ENCODE data around the gene GPLD1. TPM values are rescaled to one million over a fixed set of nuclear protein-coding genes. Genes with fewer than 3 reads are reported as not detected.

GPLD1 gene
- total RNA-seq, 1 donor from 2014 or later, result 6.0 TPM

- Mint-ChIP-seq H3K9me3 (peaks cover 2% of the 10 kb centered on the region), H3K27me3 (ENCODE audit: low read depth) (no peaks in the 10 kb centered on the region), H3K4me3 (no peak overlapping the region), H3K4me1 (no peaks in the 10 kb centered on the region), H3K27ac (ENCODE audit: unreplicated experiment) (no peak overlapping the region), H3K36me3 (ENCODE audit: low read depth) (peaks cover 6% of the 10 kb centered on the region)
- no peak for DNase-seq (ENCODE audit: low read depth, low spot score)
- TF ChIP-seq, protein P1, sequence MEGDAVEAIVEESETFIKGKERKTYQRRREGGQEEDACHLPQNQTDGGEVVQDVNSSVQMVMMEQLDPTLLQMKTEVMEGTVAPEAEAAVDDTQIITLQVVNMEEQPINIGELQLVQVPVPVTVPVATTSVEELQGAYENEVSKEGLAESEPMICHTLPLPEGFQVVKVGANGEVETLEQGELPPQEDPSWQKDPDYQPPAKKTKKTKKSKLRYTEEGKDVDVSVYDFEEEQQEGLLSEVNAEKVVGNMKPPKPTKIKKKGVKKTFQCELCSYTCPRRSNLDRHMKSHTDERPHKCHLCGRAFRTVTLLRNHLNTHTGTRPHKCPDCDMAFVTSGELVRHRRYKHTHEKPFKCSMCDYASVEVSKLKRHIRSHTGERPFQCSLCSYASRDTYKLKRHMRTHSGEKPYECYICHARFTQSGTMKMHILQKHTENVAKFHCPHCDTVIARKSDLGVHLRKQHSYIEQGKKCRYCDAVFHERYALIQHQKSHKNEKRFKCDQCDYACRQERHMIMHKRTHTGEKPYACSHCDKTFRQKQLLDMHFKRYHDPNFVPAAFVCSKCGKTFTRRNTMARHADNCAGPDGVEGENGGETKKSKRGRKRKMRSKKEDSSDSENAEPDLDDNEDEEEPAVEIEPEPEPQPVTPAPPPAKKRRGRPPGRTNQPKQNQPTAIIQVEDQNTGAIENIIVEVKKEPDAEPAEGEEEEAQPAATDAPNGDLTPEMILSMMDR (conservative IDR thresholded peaks at IDR 0.05), result no peak
Observed at GRCh38 chr6:24478903-24479302, 10.5 kb downstream of the GPLD1 start.

DNA sequence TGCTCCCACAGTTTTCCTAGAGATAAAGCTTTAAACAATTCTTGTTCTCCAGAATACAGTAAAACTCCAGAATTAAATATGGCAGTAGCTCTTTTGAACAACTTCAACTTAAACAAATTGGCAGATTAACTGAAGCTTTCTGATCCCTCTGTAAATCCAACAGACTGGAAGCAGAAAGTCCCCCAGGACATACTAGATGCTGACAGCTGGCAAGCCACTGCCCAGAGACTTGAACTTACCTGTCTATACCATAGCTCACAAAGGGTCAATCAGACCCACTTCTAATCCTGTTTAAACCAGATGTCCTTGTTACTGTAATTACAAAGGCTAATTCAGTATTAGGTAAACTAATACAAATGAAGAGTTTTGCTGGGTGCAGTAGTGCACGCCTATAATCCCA lies 12.3 kb downstream of the GPLD1 start:
- H3K27ac Mint-ChIP-seq (ENCODE audit: unreplicated experiment), result no peak overlapping the region
- H3K4me3 Mint-ChIP-seq, result no peak overlapping the region
- DNase-seq (ENCODE audit: low read depth, low spot score), result no peak
- peaks cover 6% of the 10 kb centered on the region for H3K36me3 Mint-ChIP-seq (ENCODE audit: low read depth)
- TF ChIP-seq, protein P1 (conservative IDR thresholded peaks at IDR 0.05), result no peak
- H3K4me1 Mint-ChIP-seq, result no peaks in the 10 kb centered on the region
- no peaks in the 10 kb centered on the region for H3K27me3 Mint-ChIP-seq (ENCODE audit: low read depth)
- peaks cover 2% of the 10 kb centered on the region for H3K9me3 Mint-ChIP-seq

DNA sequence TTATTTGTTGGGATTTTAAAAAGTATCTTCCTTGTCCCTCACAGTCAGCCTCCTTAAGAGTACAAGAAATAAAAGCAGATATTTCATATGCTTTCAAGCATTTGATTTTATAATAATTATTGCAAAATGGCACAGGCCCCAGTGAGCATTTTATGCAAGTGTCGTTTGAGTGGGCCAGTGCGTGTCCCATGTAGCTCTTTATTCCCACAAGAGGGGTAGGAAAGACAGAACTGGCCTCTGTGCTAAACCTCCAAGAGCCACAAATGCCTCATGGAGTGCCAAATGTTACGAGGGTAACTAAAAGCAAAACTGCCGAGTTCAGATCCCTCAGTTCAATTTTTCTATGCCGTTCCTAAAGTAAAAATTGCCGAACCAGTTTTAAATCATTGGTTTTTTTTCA lies 12.7 kb downstream of the GPLD1 start:
- Mint-ChIP-seq H3K27ac (ENCODE audit: unreplicated experiment) (no peak overlapping the region), H3K4me3 (no peak overlapping the region), H3K9me3 (peaks cover 2% of the 10 kb centered on the region), H3K27me3 (ENCODE audit: low read depth) (no peaks in the 10 kb centered on the region), H3K4me1 (no peaks in the 10 kb centered on the region), H3K36me3 (ENCODE audit: low read depth) (peaks cover 6% of the 10 kb centered on the region)
- TF ChIP-seq, protein P1 (conservative IDR thresholded peaks at IDR 0.05), result no peak
- no peak for DNase-seq (ENCODE audit: low read depth, low spot score)

DNA sequence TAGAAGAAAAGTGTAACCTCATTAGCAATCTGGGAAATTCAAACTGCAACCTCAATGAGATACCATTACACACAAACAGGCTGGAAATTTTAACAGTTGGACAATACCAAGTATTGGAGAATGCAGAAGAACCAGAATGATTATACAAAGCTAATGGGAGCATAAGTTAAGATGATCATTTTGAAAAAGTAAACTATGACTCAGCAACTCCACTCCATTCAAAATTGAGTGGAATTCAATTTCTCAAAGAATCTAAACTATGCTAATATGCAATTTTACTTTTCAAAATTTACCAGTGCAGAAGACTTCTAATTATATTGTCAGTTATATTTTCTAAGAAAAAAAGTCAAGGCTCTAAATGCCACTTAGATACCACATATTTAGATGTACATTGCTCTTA lies 17.2 kb downstream of the GPLD1 start:
- no peak overlapping the region for H3K27ac Mint-ChIP-seq (ENCODE audit: unreplicated experiment)
- no peaks in the 10 kb centered on the region for H3K36me3 Mint-ChIP-seq (ENCODE audit: low read depth)
- DNase-seq (ENCODE audit: low read depth, low spot score), result no peak
- TF ChIP-seq, protein P1 (conservative IDR thresholded peaks at IDR 0.05), result no peak
- no peaks in the 10 kb centered on the region for H3K9me3 Mint-ChIP-seq
- no peaks in the 10 kb centered on the region for H3K4me1 Mint-ChIP-seq
- H3K27me3 Mint-ChIP-seq (ENCODE audit: low read depth), result no peaks in the 10 kb centered on the region
- H3K4me3 Mint-ChIP-seq, result no peak overlapping the region

- TF ChIP-seq, protein P1 (conservative IDR thresholded peaks at IDR 0.05), result no peak
- no peak overlapping the region for H3K4me3 Mint-ChIP-seq
- no peaks in the 10 kb centered on the region for H3K27me3 Mint-ChIP-seq (ENCODE audit: low read depth)
- H3K36me3 Mint-ChIP-seq (ENCODE audit: low read depth), result no peaks in the 10 kb centered on the region
- no peaks in the 10 kb centered on the region for H3K4me1 Mint-ChIP-seq
- DNase-seq (ENCODE audit: low read depth, low spot score), result no peak
- no peak overlapping the region for H3K27ac Mint-ChIP-seq (ENCODE audit: unreplicated experiment)
- no peaks in the 10 kb centered on the region for H3K9me3 Mint-ChIP-seq
Observed at GRCh38 chr6:24469811-24470210, 19.6 kb downstream of the GPLD1 start.
